ENCODE measurements around the gene ASB9.

ASB9 gene

GRCh38 chrX:15242899-15243555, 26.9 kb downstream of the ASB9 start:
- Histone ChIP-seq H3K36me3 (ENCODE audit: control insufficient read depth, insufficient read depth, low read length) (no peaks in the 10 kb centered on the region), H3K27me3 (ENCODE audit: control insufficient read depth, insufficient read depth, low read length) (no peaks in the 10 kb centered on the region; the same call in 1 of the 2 replicates), H3K9ac (ENCODE audit: low read depth, low read length) (no peak overlapping the region), H3K9me3 (ENCODE audit: control insufficient read depth, insufficient read depth, low read length) (no peaks in the 10 kb centered on the region), H3K27ac (ENCODE audit: low read depth, low read length) (no peak overlapping the region), H3K4me3 (ENCODE audit: low read depth, low read length) (no peak overlapping the region), H3K4me1 (ENCODE audit: control insufficient read depth, insufficient read depth, low read length) (no peaks in the 10 kb centered on the region)

- no peak overlapping the region for H3K27ac ChIP-seq (ENCODE audit: low read depth, low read length)
- H3K27me3 ChIP-seq (ENCODE audit: control insufficient read depth, insufficient read depth, low read length) = no peaks in the 10 kb centered on the region; the same call in 1 of the 2 replicates
- H3K4me1 ChIP-seq (ENCODE audit: control insufficient read depth, insufficient read depth, low read length) = no peaks in the 10 kb centered on the region
- H3K9me3 ChIP-seq (ENCODE audit: control insufficient read depth, insufficient read depth, low read length) = no peaks in the 10 kb centered on the region
- H3K36me3 ChIP-seq (ENCODE audit: control insufficient read depth, insufficient read depth, low read length) = no peaks in the 10 kb centered on the region
- H3K9ac ChIP-seq (ENCODE audit: low read depth, low read length) = no peak overlapping the region
- no peak overlapping the region for H3K4me3 ChIP-seq (ENCODE audit: low read depth, low read length)
Measured at GRCh38 chrX:15241301-15241700, 28.6 kb downstream of the ASB9 start.

- H3K36me3 ChIP-seq (ENCODE audit: control insufficient read depth, insufficient read depth, low read length) = no peaks in the 10 kb centered on the region
- no peak overlapping the region for H3K27ac ChIP-seq (ENCODE audit: low read depth, low read length)
- no peaks in the 10 kb centered on the region; the same call in 1 of the 2 replicates for H3K27me3 ChIP-seq (ENCODE audit: control insufficient read depth, insufficient read depth, low read length)
- no peaks in the 10 kb centered on the region for H3K4me1 ChIP-seq (ENCODE audit: control insufficient read depth, insufficient read depth, low read length)
- no peaks in the 10 kb centered on the region for H3K9me3 ChIP-seq (ENCODE audit: control insufficient read depth, insufficient read depth, low read length)
- H3K4me3 ChIP-seq (ENCODE audit: low read depth, low read length) = no peak overlapping the region
- H3K9ac ChIP-seq (ENCODE audit: low read depth, low read length) = no peak overlapping the region
Measured at GRCh38 chrX:15240414-15240813, 29.5 kb downstream of the ASB9 start.

GRCh38 chrX:15236146-15236545, 33.7 kb downstream of the ASB9 start:
- no peak overlapping the region for H3K27ac ChIP-seq (ENCODE audit: low read depth, low read length)
- H3K36me3 ChIP-seq (ENCODE audit: control insufficient read depth, insufficient read depth, low read length) = no peaks in the 10 kb centered on the region
- no peak overlapping the region for H3K9ac ChIP-seq (ENCODE audit: low read depth, low read length)
- H3K27me3 ChIP-seq (ENCODE audit: control insufficient read depth, insufficient read depth, low read length) = no peaks in the 10 kb centered on the region; the same call in 1 of the 2 replicates
- no peak overlapping the region for H3K4me3 ChIP-seq (ENCODE audit: low read depth, low read length)
- H3K4me1 ChIP-seq (ENCODE audit: control insufficient read depth, insufficient read depth, low read length) = no peaks in the 10 kb centered on the region
- no peaks in the 10 kb centered on the region for H3K9me3 ChIP-seq (ENCODE audit: control insufficient read depth, insufficient read depth, low read length)

GRCh38 chrX:15235001-15235400, 34.9 kb downstream of the ASB9 start:
- Histone ChIP-seq H3K36me3 (ENCODE audit: control insufficient read depth, insufficient read depth, low read length) (no peaks in the 10 kb centered on the region), H3K27me3 (ENCODE audit: control insufficient read depth, insufficient read depth, low read length) (no peaks in the 10 kb centered on the region; the same call in 1 of the 2 replicates), H3K9me3 (ENCODE audit: control insufficient read depth, insufficient read depth, low read length) (no peaks in the 10 kb centered on the region), H3K4me1 (ENCODE audit: control insufficient read depth, insufficient read depth, low read length) (no peaks in the 10 kb centered on the region), H3K9ac (ENCODE audit: low read depth, low read length) (no peak overlapping the region), H3K27ac (ENCODE audit: low read depth, low read length) (no peak overlapping the region), H3K4me3 (ENCODE audit: low read depth, low read length) (no peak overlapping the region)

DNA sequence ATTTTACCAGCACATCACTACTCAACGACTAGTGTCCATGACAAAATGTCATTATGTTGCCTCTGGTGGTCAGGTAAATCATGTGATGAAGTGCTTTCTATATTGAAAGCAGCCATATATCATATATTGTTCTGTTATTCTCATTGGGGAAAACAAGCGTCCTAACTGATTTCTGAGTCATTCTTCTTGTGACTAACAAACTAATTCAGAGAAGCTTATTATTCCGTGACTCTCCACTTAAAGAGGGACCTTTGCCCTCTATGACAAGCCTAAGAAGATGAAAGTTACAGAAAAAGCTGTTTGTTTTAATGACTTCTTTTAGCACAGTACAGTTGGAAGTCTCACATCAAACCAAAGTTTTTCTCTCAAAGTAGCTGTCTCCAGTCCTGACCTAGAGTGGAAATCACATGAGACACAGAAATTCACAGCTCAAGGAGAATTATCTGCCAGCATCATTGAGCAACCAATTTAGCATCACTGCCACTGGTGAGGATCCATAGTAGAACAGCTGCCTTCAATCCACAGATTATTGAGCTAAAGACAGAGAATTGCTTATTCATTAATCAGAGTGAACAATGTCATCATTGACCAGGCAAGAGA, 36.4 kb downstream of the ASB9 start:
- Histone ChIP-seq H3K4me3 (ENCODE audit: low read depth, low read length) (no peak overlapping the region), H3K4me1 (ENCODE audit: control insufficient read depth, insufficient read depth, low read length) (no peaks in the 10 kb centered on the region), H3K27me3 (ENCODE audit: control insufficient read depth, insufficient read depth, low read length) (no peaks in the 10 kb centered on the region; the same call in 1 of the 2 replicates), H3K9me3 (ENCODE audit: control insufficient read depth, insufficient read depth, low read length) (no peaks in the 10 kb centered on the region), H3K9ac (ENCODE audit: low read depth, low read length) (no peak overlapping the region), H3K36me3 (ENCODE audit: control insufficient read depth, insufficient read depth, low read length) (no peaks in the 10 kb centered on the region), H3K27ac (ENCODE audit: low read depth, low read length) (no peak overlapping the region)

- no peaks in the 10 kb centered on the region for H3K9me3 ChIP-seq (ENCODE audit: control insufficient read depth, insufficient read depth, low read length)
- H3K36me3 ChIP-seq (ENCODE audit: control insufficient read depth, insufficient read depth, low read length) = no peaks in the 10 kb centered on the region
Measured at GRCh38 chrX:15224747-15225146, 45.1 kb downstream of the ASB9 start.

GRCh38 chrX:15221321-15221720, 48.6 kb downstream of the ASB9 start:
- H3K36me3 ChIP-seq (ENCODE audit: control insufficient read depth, insufficient read depth, low read length) = no peaks in the 10 kb centered on the region
- peaks cover 5% of the 10 kb centered on the region for H3K27me3 ChIP-seq (ENCODE audit: control insufficient read depth, insufficient read depth, low read length)
- no peak overlapping the region for H3K4me3 ChIP-seq (ENCODE audit: low read depth, low read length)
- H3K9ac ChIP-seq (ENCODE audit: low read depth, low read length) = no peak overlapping the region
- no peak overlapping the region for H3K27ac ChIP-seq (ENCODE audit: low read depth, low read length)
- H3K4me1 ChIP-seq (ENCODE audit: control insufficient read depth, insufficient read depth, low read length) = no peaks in the 10 kb centered on the region
- no peaks in the 10 kb centered on the region for H3K9me3 ChIP-seq (ENCODE audit: control insufficient read depth, insufficient read depth, low read length)

More at GRCh38 chrX:15224747-15225146, 45.1 kb downstream of the ASB9 start:
- Histone ChIP-seq H3K4me1 (ENCODE audit: control insufficient read depth, insufficient read depth, low read length) (no peaks in the 10 kb centered on the region), H3K4me3 (ENCODE audit: low read depth, low read length) (no peak overlapping the region), H3K9ac (ENCODE audit: low read depth, low read length) (no peak overlapping the region), H3K27ac (ENCODE audit: low read depth, low read length) (no peak overlapping the region), H3K27me3 (ENCODE audit: control insufficient read depth, insufficient read depth, low read length) (peaks cover 3% of the 10 kb centered on the region; the same call in 1 of the 2 replicates)

- H3K4me3 ChIP-seq (ENCODE audit: low read depth, low read length) = no peak overlapping the region
- H3K9ac ChIP-seq (ENCODE audit: low read depth, low read length) = no peak overlapping the region
- H3K27me3 ChIP-seq (ENCODE audit: control insufficient read depth, insufficient read depth, low read length) = peaks cover 28% of the 10 kb centered on the region
- no peak overlapping the region for H3K27ac ChIP-seq (ENCODE audit: low read depth, low read length)
- H3K4me1 ChIP-seq (ENCODE audit: control insufficient read depth, insufficient read depth, low read length) = peaks cover 6% of the 10 kb centered on the region
- no peaks in the 10 kb centered on the region for H3K9me3 ChIP-seq (ENCODE audit: control insufficient read depth, insufficient read depth, low read length)
- no peaks in the 10 kb centered on the region for H3K36me3 ChIP-seq (ENCODE audit: control insufficient read depth, insufficient read depth, low read length)
Measured at GRCh38 chrX:15217161-15217560, 52.7 kb downstream of the ASB9 start.

GRCh38 chrX:15216280-15216679, 53.6 kb downstream of the ASB9 start:
- H3K27ac ChIP-seq (ENCODE audit: low read depth, low read length) = no peak overlapping the region
- no peaks in the 10 kb centered on the region for H3K36me3 ChIP-seq (ENCODE audit: control insufficient read depth, insufficient read depth, low read length)
- no peaks in the 10 kb centered on the region for H3K9me3 ChIP-seq (ENCODE audit: control insufficient read depth, insufficient read depth, low read length)
- no peak overlapping the region for H3K4me3 ChIP-seq (ENCODE audit: low read depth, low read length)
- peaks cover 6% of the 10 kb centered on the region for H3K4me1 ChIP-seq (ENCODE audit: control insufficient read depth, insufficient read depth, low read length)
- no peak overlapping the region for H3K9ac ChIP-seq (ENCODE audit: low read depth, low read length)
- H3K27me3 ChIP-seq (ENCODE audit: control insufficient read depth, insufficient read depth, low read length) = peaks cover 28% of the 10 kb centered on the region

DNA sequence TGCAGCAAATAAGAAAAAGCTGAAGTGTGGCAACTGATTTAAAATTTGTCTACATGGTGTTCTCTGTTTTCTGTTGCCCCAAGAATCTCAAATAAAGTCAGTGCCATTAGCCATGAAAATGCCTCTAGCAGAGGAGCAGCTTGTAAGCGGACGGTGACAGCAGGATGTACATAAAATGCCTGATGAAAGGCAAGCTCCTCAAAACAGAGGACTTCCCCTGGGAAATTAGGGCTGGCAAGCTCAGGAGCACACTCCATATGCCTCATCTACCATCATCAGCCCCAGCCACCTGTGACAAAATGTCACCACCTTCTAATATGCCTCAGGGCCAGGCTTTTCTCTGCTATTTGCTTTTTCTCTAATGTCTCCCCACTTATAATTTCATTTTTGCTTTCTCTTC, 54.5 kb downstream of the ASB9 start:
- H3K27me3 ChIP-seq (ENCODE audit: control insufficient read depth, insufficient read depth, low read length) = peaks cover 28% of the 10 kb centered on the region

More for the DNA sequence above, 54.5 kb downstream of the ASB9 start:
- Histone ChIP-seq H3K4me3 (ENCODE audit: low read depth, low read length) (no peak overlapping the region), H3K4me1 (ENCODE audit: control insufficient read depth, insufficient read depth, low read length) (peaks cover 6% of the 10 kb centered on the region), H3K36me3 (ENCODE audit: control insufficient read depth, insufficient read depth, low read length) (no peaks in the 10 kb centered on the region), H3K27ac (ENCODE audit: low read depth, low read length) (no peak overlapping the region), H3K9me3 (ENCODE audit: control insufficient read depth, insufficient read depth, low read length) (no peaks in the 10 kb centered on the region), H3K9ac (ENCODE audit: low read depth, low read length) (no peak overlapping the region)

Data from HUES48 (cell line).